ENCODE measurements around the gene TNRC18. TPM values are rescaled to one million over a fixed set of nuclear protein-coding genes. Genes with fewer than 3 reads are reported as not detected.
"Not testable (repeated sequence)": the region's sequence is repeated elsewhere in the genome, so short reads cannot be mapped to it uniquely, and the experiment has no call there.

TNRC18 gene
- total RNA-seq, 2 donors from 2014 or later: 84.0 to 90.9 TPM

- Histone ChIP-seq H3K27me3 (no peaks in the 10 kb centered on the region), H3K9me3 (no peaks in the 10 kb centered on the region), H3K9ac (ENCODE audit: low read depth in 2 of 2, low read length in 2 of 2) (no peak overlapping the region), H3K36me3 (no peaks in the 10 kb centered on the region), H3K4me1 (no peaks in the 10 kb centered on the region), H3K27ac (no peak overlapping the region), H3K4me3 (no peak overlapping the region)
- DNase-seq: no peak
- no peak for TF ChIP-seq CTCF (IDR thresholded peaks at IDR 0.05)
- intact Hi-C loops (cut with DNase I): no loop called here
These were observed 128.3 kb downstream of the TNRC18 start for GRCh38 chr7:5295039-5296014.

GRCh38 chr7:5294169-5294987 is 129.3 kb downstream of the TNRC18 start:
- H3K9ac ChIP-seq (ENCODE audit: low read depth in 2 of 2, low read length in 2 of 2): no peak overlapping the region
- no peak overlapping the region for H3K27ac ChIP-seq
- H3K27me3 ChIP-seq: no peaks in the 10 kb centered on the region
- no peaks in the 10 kb centered on the region for H3K9me3 ChIP-seq
- intact Hi-C loops (cut with DNase I): no loop called here
- no peak overlapping the region for H3K4me3 ChIP-seq
- no peak for DNase-seq
- TF ChIP-seq CTCF (IDR thresholded peaks at IDR 0.05): no peak
- H3K36me3 ChIP-seq: no peaks in the 10 kb centered on the region
- no peaks in the 10 kb centered on the region for H3K4me1 ChIP-seq

GRCh38 chr7:5291711-5292335 is 131.8 kb downstream of the TNRC18 start:
- H3K9ac ChIP-seq (ENCODE audit: low read depth in 2 of 2, low read length in 2 of 2); intact Hi-C loops (cut with DNase I); H3K27ac ChIP-seq; H3K27me3 ChIP-seq; H3K4me1 ChIP-seq; H3K9me3 ChIP-seq; H3K4me3 ChIP-seq; H3K36me3 ChIP-seq; DNase-seq: not testable (repeated sequence)

- Histone ChIP-seq H3K4me3 (no peak overlapping the region), H3K9ac (ENCODE audit: low read depth in 2 of 2, low read length in 2 of 2) (no peak overlapping the region), H3K36me3 (no peaks in the 10 kb centered on the region), H3K4me1 (no peaks in the 10 kb centered on the region), H3K27me3 (no peaks in the 10 kb centered on the region), H3K27ac (no peak overlapping the region), H3K9me3 (no peaks in the 10 kb centered on the region)
- intact Hi-C loops (cut with DNase I): no loop called here
- no peak for DNase-seq
- TF ChIP-seq CTCF (IDR thresholded peaks at IDR 0.05): no peak
These were observed 132.3 kb downstream of the TNRC18 start for GRCh38 chr7:5291301-5291700.

GRCh38 chr7:5289355-5289754 is 134.3 kb downstream of the TNRC18 start:
- no peaks in the 10 kb centered on the region for H3K4me1 ChIP-seq
- DNase-seq: no peak
- H3K27me3 ChIP-seq: no peaks in the 10 kb centered on the region
- no peak overlapping the region for H3K27ac ChIP-seq
- H3K36me3 ChIP-seq: no peaks in the 10 kb centered on the region
- no peaks in the 10 kb centered on the region for H3K9me3 ChIP-seq
- H3K9ac ChIP-seq (ENCODE audit: low read depth in 2 of 2, low read length in 2 of 2): no peak overlapping the region
- intact Hi-C loops (cut with DNase I): no loop called here
- H3K4me3 ChIP-seq: no peak overlapping the region
- TF ChIP-seq CTCF (IDR thresholded peaks at IDR 0.05): no peak

- DNase-seq; H3K27me3 ChIP-seq; H3K9me3 ChIP-seq; H3K36me3 ChIP-seq; H3K9ac ChIP-seq (ENCODE audit: low read depth in 2 of 2, low read length in 2 of 2); intact Hi-C loops (cut with DNase I); H3K27ac ChIP-seq; H3K4me1 ChIP-seq; H3K4me3 ChIP-seq: not testable (repeated sequence)
These were observed 135.1 kb downstream of the TNRC18 start for GRCh38 chr7:5288560-5288959.
